Prostate gland (tissue), 2 donors: ENCODE measurements around the gene POU4F3.

Source experiments
- POLR2A ChIP-seq: fragments of 450-650 bp; IDR thresholded peaks from one replicate; pipeline ENCODE4 v1.6.1; 2016; ENCODE audit warnings: antibody characterized with exemption, mild to moderate bottlenecking
- TF ChIP-seq, protein P1 (sequence below), 4 experiments: fragments of 200-600 bp in 2 of 4; fragments of 450-650 bp in 2 of 4; sonication (generic) in 2 of 4; IDR thresholded peaks; 1 replicate in 3 of 4; 2 replicates in 1 of 4; pipeline ENCODE4 v1.5.1; 2016 to 2019; ENCODE audit warnings: antibody characterized with exemption in 4 of 4, mild to moderate bottlenecking in 2 of 4, moderate library complexity in 2 of 4

DNA sequence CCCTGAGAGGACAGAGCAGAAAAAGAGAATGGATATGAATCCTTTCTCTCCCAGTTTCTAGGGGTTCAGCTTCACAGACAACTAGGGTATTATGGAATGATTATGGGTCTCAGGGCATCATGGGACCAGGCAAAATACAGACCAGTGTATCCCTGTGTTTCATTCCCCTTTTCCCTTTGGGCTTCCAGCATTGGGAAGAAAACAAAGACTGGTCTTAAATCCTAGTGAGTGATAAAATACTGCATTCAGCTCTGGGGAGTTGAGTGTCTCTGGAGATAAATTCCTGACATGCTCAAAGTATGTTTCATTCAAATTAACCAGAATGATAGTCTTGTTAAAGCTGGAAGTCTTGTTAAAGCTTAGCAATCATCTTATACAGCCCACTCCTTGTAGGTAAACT lies 2.4 kb upstream of the POU4F3 start:
- no peak for TF ChIP-seq POLR2A
- TF ChIP-seq, protein P1, sequence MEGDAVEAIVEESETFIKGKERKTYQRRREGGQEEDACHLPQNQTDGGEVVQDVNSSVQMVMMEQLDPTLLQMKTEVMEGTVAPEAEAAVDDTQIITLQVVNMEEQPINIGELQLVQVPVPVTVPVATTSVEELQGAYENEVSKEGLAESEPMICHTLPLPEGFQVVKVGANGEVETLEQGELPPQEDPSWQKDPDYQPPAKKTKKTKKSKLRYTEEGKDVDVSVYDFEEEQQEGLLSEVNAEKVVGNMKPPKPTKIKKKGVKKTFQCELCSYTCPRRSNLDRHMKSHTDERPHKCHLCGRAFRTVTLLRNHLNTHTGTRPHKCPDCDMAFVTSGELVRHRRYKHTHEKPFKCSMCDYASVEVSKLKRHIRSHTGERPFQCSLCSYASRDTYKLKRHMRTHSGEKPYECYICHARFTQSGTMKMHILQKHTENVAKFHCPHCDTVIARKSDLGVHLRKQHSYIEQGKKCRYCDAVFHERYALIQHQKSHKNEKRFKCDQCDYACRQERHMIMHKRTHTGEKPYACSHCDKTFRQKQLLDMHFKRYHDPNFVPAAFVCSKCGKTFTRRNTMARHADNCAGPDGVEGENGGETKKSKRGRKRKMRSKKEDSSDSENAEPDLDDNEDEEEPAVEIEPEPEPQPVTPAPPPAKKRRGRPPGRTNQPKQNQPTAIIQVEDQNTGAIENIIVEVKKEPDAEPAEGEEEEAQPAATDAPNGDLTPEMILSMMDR (IDR thresholded peaks at IDR 0.05), result no peak
